ENCODE measurements around the gene SCPEP1. TPM values are rescaled to one million over a fixed set of nuclear protein-coding genes. Genes with fewer than 3 reads are reported as not detected.
A peak's percentile ranks its signal among the peaks of the same experiment; 100 is the strongest.

The SCPEP1 gene
- total RNA-seq, 4 donors from 2014 or later = 84.5 to 104 (median 94.1) TPM

DNA sequence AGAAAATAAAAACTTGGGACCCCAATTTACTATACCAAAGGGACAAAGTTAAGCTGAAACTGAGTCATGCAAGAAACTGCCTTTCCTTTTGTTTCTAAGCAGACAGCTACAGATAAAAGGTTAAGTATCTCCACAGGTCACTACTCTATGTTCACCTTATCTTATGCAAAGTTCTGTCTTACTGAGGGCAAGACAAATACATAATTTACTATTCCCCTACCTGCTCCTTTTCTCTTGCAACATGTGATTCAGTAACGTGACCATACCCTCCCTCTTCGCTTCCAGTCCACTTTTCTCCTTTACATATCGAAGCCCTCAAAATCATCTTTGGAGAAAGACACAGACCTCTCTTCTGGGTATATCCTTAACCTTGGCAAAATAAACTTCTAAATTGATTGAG lies 42.3 kb downstream of the SCPEP1 start:
- TF ChIP-seq EP300 (IDR thresholded peaks at IDR 0.05) (no peak), POLR2AphosphoS5 (IDR thresholded peaks at IDR 0.05) (no peak), POLR2A (IDR thresholded peaks at IDR 0.05) (no peak)
- TF ChIP-seq, protein P1, sequence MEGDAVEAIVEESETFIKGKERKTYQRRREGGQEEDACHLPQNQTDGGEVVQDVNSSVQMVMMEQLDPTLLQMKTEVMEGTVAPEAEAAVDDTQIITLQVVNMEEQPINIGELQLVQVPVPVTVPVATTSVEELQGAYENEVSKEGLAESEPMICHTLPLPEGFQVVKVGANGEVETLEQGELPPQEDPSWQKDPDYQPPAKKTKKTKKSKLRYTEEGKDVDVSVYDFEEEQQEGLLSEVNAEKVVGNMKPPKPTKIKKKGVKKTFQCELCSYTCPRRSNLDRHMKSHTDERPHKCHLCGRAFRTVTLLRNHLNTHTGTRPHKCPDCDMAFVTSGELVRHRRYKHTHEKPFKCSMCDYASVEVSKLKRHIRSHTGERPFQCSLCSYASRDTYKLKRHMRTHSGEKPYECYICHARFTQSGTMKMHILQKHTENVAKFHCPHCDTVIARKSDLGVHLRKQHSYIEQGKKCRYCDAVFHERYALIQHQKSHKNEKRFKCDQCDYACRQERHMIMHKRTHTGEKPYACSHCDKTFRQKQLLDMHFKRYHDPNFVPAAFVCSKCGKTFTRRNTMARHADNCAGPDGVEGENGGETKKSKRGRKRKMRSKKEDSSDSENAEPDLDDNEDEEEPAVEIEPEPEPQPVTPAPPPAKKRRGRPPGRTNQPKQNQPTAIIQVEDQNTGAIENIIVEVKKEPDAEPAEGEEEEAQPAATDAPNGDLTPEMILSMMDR (IDR thresholded peaks at IDR 0.05) = no peak
- H3K4me3 ChIP-seq = no peak overlapping the region
- H3K9me3 ChIP-seq = no peaks in the 10 kb centered on the region
- ATAC-seq = no peak
- WGBS, 2 donors (ENCODE audit: low coverage in 1 of 2) = 79 to 86% methylated on average over 1 to 2 of the region's 3 CpGs
- no peaks in the 10 kb centered on the region for H3K36me3 ChIP-seq
- peak overlapping the region in 1 of 4 donors; percentile 19 for H3K27ac ChIP-seq
- H3K27me3 ChIP-seq = no peaks in the 10 kb centered on the region
- H3K4me1 ChIP-seq = peaks cover 0 to 58% (median 13%) of the 10 kb centered on the region in 3 donors

DNA sequence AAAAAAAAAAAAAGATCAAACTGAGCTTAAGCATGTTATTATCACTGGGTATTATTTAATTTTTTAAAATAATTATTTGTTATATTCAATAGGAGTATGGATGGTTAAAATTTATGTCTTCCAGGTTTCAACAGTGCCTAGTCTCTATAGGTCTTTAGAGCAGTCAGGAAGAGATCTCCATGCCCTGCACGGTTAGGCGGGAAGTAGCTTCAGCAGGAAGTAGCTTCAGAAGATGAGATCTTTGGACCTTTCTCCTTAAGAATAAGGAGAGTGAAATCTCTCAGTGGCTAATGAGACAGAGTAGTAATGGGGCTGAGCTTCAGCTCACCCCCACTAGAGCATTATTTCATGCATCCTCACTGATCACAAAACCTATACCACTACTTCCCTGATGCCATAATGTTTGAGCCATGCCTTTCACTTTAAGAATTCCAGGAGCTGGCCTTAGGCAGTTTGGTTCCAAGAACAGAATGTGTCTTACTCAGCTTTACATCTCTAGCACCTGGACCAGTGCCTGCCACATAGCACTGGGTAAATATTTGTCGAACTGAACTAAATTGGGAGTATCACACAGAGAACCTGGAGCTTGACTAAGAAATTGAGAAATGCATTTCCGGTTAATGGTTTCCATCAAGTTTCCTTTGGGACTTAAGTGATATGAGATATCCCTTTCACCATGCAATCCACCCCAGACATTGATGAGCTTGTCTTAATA lies 43.5 kb downstream of the SCPEP1 start:
- no peaks in the 10 kb centered on the region for H3K27me3 ChIP-seq
- no peaks in the 10 kb centered on the region for H3K36me3 ChIP-seq
- 48 to 61% methylated on average over 3 to 4 of the region's 4 CpGs for WGBS, 2 donors (ENCODE audit: low coverage in 1 of 2)
- H3K27ac ChIP-seq = peak overlapping the region; percentile 38 to 76 (median 74)
- TF ChIP-seq POLR2A (IDR thresholded peaks at IDR 0.05) (no peak), POLR2AphosphoS5 (IDR thresholded peaks at IDR 0.05) (peak; percentile 85)
- no peak overlapping the region for H3K4me3 ChIP-seq
- H3K4me1 ChIP-seq = peaks cover 0 to 52% (median 13%) of the 10 kb centered on the region in 3 donors
- H3K9me3 ChIP-seq = no peaks in the 10 kb centered on the region
- peak; percentile 90 for ATAC-seq

DNA sequence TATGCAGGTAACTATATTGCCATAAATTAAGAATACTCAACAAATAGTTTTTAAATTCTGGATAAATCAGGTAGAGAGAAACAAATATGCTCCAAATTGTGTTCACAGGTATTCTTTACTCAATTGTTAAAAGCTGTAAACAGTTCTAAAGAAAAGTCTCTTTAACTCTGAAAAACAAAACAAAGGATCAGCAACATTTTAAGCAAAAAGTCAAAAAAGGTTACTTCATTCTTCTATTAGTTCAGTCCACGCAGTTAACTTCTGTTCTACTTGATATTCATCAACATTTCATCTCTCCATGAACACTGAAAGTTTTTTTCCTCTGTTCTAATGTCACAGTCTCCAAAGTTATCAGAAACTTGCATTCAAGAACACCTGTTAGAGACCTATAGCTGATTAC lies 47.9 kb downstream of the SCPEP1 start:
- Histone ChIP-seq H3K4me3 (no peak overlapping the region), H3K36me3 (no peaks in the 10 kb centered on the region), H3K27ac (no peak overlapping the region), H3K27me3 (no peaks in the 10 kb centered on the region), H3K9me3 (no peaks in the 10 kb centered on the region), H3K4me1 (peaks cover 0 to 20% (median 13%) of the 10 kb centered on the region in 3 donors)
- ATAC-seq = no peak
- TF ChIP-seq POLR2AphosphoS5 (IDR thresholded peaks at IDR 0.05) = no peak
- no peak for TF ChIP-seq POLR2A (IDR thresholded peaks at IDR 0.05)
- TF ChIP-seq EP300 (IDR thresholded peaks at IDR 0.05) = no peak
- TF ChIP-seq, protein P1 (IDR thresholded peaks at IDR 0.05) = no peak
- WGBS, 2 donors (ENCODE audit: low coverage in 1 of 2) = 73 to 88% methylated on average over 1 of the region's 1 CpG

DNA sequence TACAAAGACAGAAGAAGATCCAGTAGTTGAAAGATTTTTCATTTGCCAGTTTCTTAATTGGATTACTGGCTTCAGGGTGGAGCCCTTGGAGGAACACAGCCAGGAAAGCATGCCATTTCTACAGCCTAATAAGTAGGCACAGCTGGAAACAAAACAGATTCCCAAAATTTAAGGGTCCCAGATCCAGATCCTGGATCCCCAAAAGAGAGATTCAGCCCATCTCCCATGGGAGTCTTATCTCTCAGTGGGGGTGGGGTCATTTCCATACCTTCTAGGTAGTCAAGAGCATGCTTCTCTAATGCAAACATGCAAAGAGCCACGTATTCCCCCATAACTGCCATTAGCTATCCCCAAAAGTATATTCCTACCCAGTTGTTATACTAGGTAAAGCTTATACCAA lies 49.9 kb downstream of the SCPEP1 start:
- 79 to 88% methylated on average over 1 of the region's 1 CpG for WGBS, 2 donors (ENCODE audit: low coverage in 1 of 2)
- no peak for ATAC-seq
- no peaks in the 10 kb centered on the region for H3K36me3 ChIP-seq

DNA sequence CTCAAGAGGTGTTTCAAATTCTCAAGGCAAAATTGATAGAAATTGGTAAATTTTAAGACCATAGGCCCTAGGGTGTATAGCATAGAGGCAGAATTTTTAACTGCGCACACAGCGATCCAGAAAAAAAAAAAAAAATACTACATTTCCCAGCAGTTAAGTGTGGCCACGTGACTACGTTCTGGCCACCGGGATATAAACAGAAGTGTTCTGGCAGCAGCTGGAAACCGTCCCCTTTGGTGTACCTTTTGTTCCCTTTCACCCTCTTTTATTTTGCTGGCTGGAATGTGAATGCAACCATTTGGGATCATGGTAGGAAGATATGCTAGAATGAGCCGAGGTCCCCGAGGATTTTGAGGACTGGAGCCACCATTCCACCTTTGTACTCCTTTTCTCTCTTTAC lies 54.4 kb downstream of the SCPEP1 start:
- ATAC-seq = peak; percentile 87
- Histone ChIP-seq H3K9me3 (no peaks in the 10 kb centered on the region), H3K4me1 (peaks cover 7 to 57% (median 12%) of the 10 kb centered on the region in 3 donors), H3K27me3 (no peaks in the 10 kb centered on the region), H3K4me3 (no peak overlapping the region), H3K27ac (peak overlapping the region; percentile 78 to 96 (median 86)), H3K36me3 (no peaks in the 10 kb centered on the region)
- TF ChIP-seq, protein P1 (IDR thresholded peaks at IDR 0.05) = no peak
- TF ChIP-seq POLR2AphosphoS5 (IDR thresholded peaks at IDR 0.05) (peak; percentile 92), EP300 (IDR thresholded peaks at IDR 0.05) (peak; percentile 29)
- 15 to 18% methylated on average over 6 to 8 of the region's 8 CpGs for WGBS, 2 donors (ENCODE audit: low coverage in 1 of 2)

More for the DNA sequence above, 49.9 kb downstream of the SCPEP1 start:
- TF ChIP-seq, protein P1 (IDR thresholded peaks at IDR 0.05) = no peak
- TF ChIP-seq POLR2AphosphoS5 (IDR thresholded peaks at IDR 0.05) (no peak), EP300 (IDR thresholded peaks at IDR 0.05) (no peak), POLR2A (IDR thresholded peaks at IDR 0.05) (no peak)
- Histone ChIP-seq H3K4me3 (no peak overlapping the region), H3K27ac (no peak overlapping the region), H3K4me1 (peaks cover 0 to 14% (median 0%) of the 10 kb centered on the region in 3 donors), H3K9me3 (no peaks in the 10 kb centered on the region), H3K27me3 (no peaks in the 10 kb centered on the region)
